Stomach (tissue), 4 donors: Measurements from ENCODE around the gene ARHGEF1.

Source experiments
- EP300 ChIP-seq: sonication (generic); formaldehyde crosslinking; IDR thresholded peaks from one replicate; pipeline ENCODE4 v1.6.1; 2017; ENCODE audit warnings: antibody characterized with exemption
- POLR2A ChIP-seq, 4 donors: fragments of 450-650 bp; IDR thresholded peaks; one replicate each; pipeline ENCODE4 v1.6.1; 2016; ENCODE audit warnings: antibody characterized with exemption in 4 of 4, control low read depth in 2 of 4, mild to moderate bottlenecking in 1 of 4, moderate library complexity in 1 of 4
- POLR2AphosphoS5 ChIP-seq, 3 donors: sonication (generic); formaldehyde crosslinking; IDR thresholded peaks; one replicate each; pipeline ENCODE4 v1.6.1; 2016; ENCODE audit warnings: antibody characterized with exemption in 3 of 3
- TF ChIP-seq, protein P1 (sequence below), 7 experiments: fragments of 450-650 bp in 4 of 7; fragments of 200-600 bp in 3 of 7; sonication (generic) in 3 of 7; IDR thresholded peaks; one replicate each; pipeline ENCODE4 v1.5.1; 2016 to 2019; ENCODE audit warnings: antibody characterized with exemption in 7 of 7, control low read depth in 2 of 7, mild to moderate bottlenecking in 1 of 7

DNA sequence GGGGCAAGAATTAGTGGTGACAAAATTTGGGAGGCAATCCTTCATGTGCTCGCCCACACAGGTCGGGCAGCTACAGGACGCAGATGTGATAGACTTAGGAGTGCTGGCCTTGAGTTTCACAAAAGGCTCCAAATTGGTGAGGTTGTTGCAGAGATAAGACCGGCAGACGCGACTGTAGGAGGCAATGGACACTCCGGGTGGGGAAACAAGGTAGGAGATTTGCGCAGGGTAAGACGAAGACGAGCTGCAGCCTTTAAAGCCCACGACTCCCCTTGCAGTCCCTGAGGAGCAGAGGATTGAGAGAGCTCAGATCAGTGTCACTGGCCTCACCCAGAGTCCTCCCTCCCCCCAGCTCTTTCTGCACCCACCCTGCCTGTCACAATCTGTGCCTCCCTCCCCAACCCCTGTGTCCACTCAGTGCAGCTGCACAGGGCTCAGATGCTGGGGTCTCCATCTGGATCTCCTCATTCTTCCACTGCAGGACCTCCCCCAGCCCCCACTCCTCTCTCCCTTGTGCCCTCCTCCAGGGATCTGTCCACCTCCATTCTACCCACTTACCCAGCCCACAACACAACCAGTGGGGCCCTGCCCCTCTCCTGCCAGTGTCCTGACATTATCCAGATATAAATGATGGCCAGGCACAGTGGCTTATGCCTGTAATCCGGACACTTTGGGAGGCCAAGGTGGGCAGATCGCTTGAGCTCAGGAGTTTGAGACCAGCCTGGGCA, 44.8 kb upstream of the ARHGEF1 start:
- TF ChIP-seq POLR2A (IDR thresholded peaks at IDR 0.05), result no peak
- TF ChIP-seq, protein P1, sequence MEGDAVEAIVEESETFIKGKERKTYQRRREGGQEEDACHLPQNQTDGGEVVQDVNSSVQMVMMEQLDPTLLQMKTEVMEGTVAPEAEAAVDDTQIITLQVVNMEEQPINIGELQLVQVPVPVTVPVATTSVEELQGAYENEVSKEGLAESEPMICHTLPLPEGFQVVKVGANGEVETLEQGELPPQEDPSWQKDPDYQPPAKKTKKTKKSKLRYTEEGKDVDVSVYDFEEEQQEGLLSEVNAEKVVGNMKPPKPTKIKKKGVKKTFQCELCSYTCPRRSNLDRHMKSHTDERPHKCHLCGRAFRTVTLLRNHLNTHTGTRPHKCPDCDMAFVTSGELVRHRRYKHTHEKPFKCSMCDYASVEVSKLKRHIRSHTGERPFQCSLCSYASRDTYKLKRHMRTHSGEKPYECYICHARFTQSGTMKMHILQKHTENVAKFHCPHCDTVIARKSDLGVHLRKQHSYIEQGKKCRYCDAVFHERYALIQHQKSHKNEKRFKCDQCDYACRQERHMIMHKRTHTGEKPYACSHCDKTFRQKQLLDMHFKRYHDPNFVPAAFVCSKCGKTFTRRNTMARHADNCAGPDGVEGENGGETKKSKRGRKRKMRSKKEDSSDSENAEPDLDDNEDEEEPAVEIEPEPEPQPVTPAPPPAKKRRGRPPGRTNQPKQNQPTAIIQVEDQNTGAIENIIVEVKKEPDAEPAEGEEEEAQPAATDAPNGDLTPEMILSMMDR (IDR thresholded peaks at IDR 0.05), result no peak
- no peak for TF ChIP-seq POLR2AphosphoS5 (IDR thresholded peaks at IDR 0.05)
- no peak for TF ChIP-seq EP300
